SU-DHL-6 (cell line): ENCODE results near the gene C21orf58.

Experiments used
- H2AFZ ChIP-seq: fragments of 200-600 bp; sonication (generic); 2 replicates; pipeline ENCODE4 v1.6.1; 2014; ENCODE audit warnings: low read depth, mild to moderate bottlenecking, moderate library complexity, mixed read lengths, antibody characterized with exemption, low read length; ENCODE audit not compliant: severe bottlenecking
- H3F3A ChIP-seq: fragments of 200-600 bp; shearing (Covaris generic); 2 replicates; pipeline ENCODE4 v1.6.0; 2016; ENCODE audit warnings: antibody characterized with exemption, mild to moderate bottlenecking; ENCODE audit not compliant: insufficient read depth
- H3K27ac ChIP-seq: fragments of 200-600 bp; sonication (generic); 2 replicates; pipeline ENCODE4 v1.5.1; 2016; ENCODE audit warnings: low read depth, mild to moderate bottlenecking, low read length, moderate library complexity, mixed read lengths
- H3K27me3 ChIP-seq: fragments of 200-600 bp; sonication (generic), shearing (Covaris generic); 2 replicates; pipeline ENCODE4 v1.6.0; 2014; ENCODE audit warnings: mild to moderate bottlenecking, low read length
- H3K36me3 ChIP-seq: fragments of 200-600 bp; sonication (generic); 2 replicates; pipeline ENCODE4 v1.6.1; 2014; ENCODE audit warnings: mild to moderate bottlenecking, low read length, mixed read lengths
- H3K4me2 ChIP-seq: fragments of 300-600, 200-600 bp; shearing (Covaris generic), sonication (generic); 2 replicates; pipeline ENCODE4 v1.6.0; 2014; ENCODE audit warnings: low read length, low read depth, mild to moderate bottlenecking; ENCODE audit not compliant: poor library complexity, severe bottlenecking
- H3K4me3 ChIP-seq: fragments of 200-600 bp; sonication (generic); 2 replicates; pipeline ENCODE4 v1.5.1; 2014; ENCODE audit warnings: antibody characterized with exemption, low read length, mild to moderate bottlenecking, mixed read lengths; ENCODE audit not compliant: insufficient read depth, poor library complexity, severe bottlenecking
- H3K79me2 ChIP-seq: fragments of 200-600 bp; sonication (generic); 2 replicates; pipeline ENCODE4 v1.6.1; 2014; ENCODE audit warnings: mild to moderate bottlenecking, low read length, moderate library complexity; ENCODE audit not compliant: insufficient read depth
- H3K9ac ChIP-seq: fragments of 200-600 bp; sonication (generic); 2 replicates; pipeline ENCODE4 v1.7.0; 2014; ENCODE audit warnings: mild to moderate bottlenecking, low read length
- H3K9me2 ChIP-seq: fragments of 200-600 bp; sonication (generic); replicated peaks from 2 replicates; pipeline ENCODE4 v1.6.1; 2014; ENCODE audit warnings: low read length; ENCODE audit not compliant: insufficient read depth
- H3K9me3 ChIP-seq: fragments of 200-600 bp; sonication (generic); 2 replicates; pipeline ENCODE4 v1.6.1; 2014; ENCODE audit warnings: low read length, mixed read lengths; ENCODE audit not compliant: insufficient read depth
- H4K20me1 ChIP-seq: fragments of 200-600 bp; sonication (generic); 2 replicates; pipeline ENCODE4 v1.6.1; 2014; ENCODE audit warnings: low read depth, mild to moderate bottlenecking, antibody characterized with exemption, low read length, moderate library complexity, mixed read lengths
- CTCF ChIP-seq: fragments of 200-600 bp; sonication (generic); IDR thresholded peaks from one replicate; pipeline ENCODE4 v1.5.1; 2017; ENCODE audit warnings: antibody characterized with exemption, mild to moderate bottlenecking, low read length, moderate library complexity; ENCODE audit not compliant: insufficient read depth, poor library complexity, severe bottlenecking
- EZH2phosphoT487 ChIP-seq: fragments of 200-600 bp; sonication (generic), shearing (Covaris generic); conservative IDR thresholded peaks from 2 replicates; pipeline ENCODE4 v1.6.1; 2018; ENCODE audit warnings: mild to moderate bottlenecking, antibody characterized with exemption, low read length, moderate library complexity, mixed read lengths

Gene C21orf58

GRCh38 chr21:46362946-46363345 lies 39.3 kb upstream of the C21orf58 start:
- Histone ChIP-seq H3K27ac (no peak overlapping the region), H3K36me3 (peaks cover 4% of the 10 kb centered on the region), H3K27me3 (no peaks in the 10 kb centered on the region), H3K9me2 (no peaks in the 10 kb centered on the region), H3K4me3 (no peak overlapping the region), H3F3A (no peaks in the 10 kb centered on the region), H2AFZ (no peak overlapping the region), H3K9ac (no peak overlapping the region), H3K9me3 (no peaks in the 10 kb centered on the region), H3K79me2 (0 out of 2 replicates have a peak, but pooled peaks cover 3% of the 10 kb centered on the region), H3K4me2 (no peak overlapping the region), H4K20me1 (no peaks in the 10 kb centered on the region)
- TF ChIP-seq CTCF = no peak
- no peak for TF ChIP-seq EZH2phosphoT487

DNA sequence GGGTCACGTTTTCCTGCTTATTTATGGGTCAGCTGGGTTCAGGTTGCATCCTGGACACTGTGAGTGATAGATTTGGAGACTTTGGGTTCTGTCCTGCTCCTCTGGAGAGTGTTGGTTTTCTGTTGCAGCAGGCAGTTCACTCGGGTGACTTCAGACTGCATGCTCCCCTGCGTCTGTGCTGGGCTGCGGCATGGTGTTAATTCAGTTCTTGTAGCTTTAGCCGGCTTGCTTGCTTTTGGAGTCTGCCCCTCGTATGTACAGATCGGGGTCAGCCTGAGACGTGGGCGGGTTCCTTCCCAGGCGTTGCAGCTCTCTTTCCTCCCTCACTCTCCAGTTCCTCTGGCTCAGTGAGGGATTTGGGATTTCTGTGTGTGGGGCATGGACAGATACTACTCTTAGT lies 38.3 kb upstream of the C21orf58 start:
- Histone ChIP-seq H3K36me3 (peaks cover 4% of the 10 kb centered on the region), H2AFZ (no peak overlapping the region), H4K20me1 (no peaks in the 10 kb centered on the region), H3K9ac (no peak overlapping the region), H3K9me3 (no peaks in the 10 kb centered on the region), H3K27me3 (no peaks in the 10 kb centered on the region), H3K27ac (no peak overlapping the region), H3F3A (no peaks in the 10 kb centered on the region), H3K4me2 (no peak overlapping the region), H3K4me3 (no peak overlapping the region), H3K9me2 (no peaks in the 10 kb centered on the region), H3K79me2 (0 out of 2 replicates have a peak, but pooled peaks cover 3% of the 10 kb centered on the region)
- TF ChIP-seq EZH2phosphoT487 (no peak), CTCF (no peak)

DNA sequence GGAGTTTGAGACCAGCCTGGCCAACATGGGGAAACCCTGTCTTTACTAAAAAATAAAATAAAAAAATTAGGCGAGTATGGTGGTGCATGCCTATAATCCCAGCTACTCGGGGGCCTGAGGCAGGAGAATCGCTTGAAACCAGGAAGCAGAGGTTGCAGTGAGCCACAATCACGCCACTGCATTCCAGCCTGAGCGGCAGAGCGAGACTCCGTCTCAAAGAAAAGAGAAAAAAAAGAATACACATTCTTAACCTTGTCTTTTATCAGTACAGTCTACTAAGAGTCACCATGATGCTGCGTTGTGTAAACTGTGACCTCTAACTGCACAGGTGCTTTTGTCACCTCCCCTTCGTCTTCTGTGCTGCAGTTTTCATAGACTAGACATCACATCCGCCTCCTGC lies 37.5 kb upstream of the C21orf58 start:
- no peak overlapping the region for H3K4me2 ChIP-seq
- no peak overlapping the region for H3K4me3 ChIP-seq
- H3K9ac ChIP-seq = no peak overlapping the region
- H2AFZ ChIP-seq = no peak overlapping the region
- H3K27me3 ChIP-seq = no peaks in the 10 kb centered on the region
- no peaks in the 10 kb centered on the region for H3F3A ChIP-seq
- H3K79me2 ChIP-seq = 0 out of 2 replicates have a peak, but pooled peaks cover 3% of the 10 kb centered on the region
- H3K27ac ChIP-seq = no peak overlapping the region
- no peaks in the 10 kb centered on the region for H3K9me2 ChIP-seq
- TF ChIP-seq CTCF = no peak
- TF ChIP-seq EZH2phosphoT487 = no peak
- H3K9me3 ChIP-seq = no peaks in the 10 kb centered on the region
- no peaks in the 10 kb centered on the region for H4K20me1 ChIP-seq
- peaks cover 4% of the 10 kb centered on the region for H3K36me3 ChIP-seq
